IMR-90 (cell line): ENCODE results near the gene FKRP. TPM values are rescaled to one million over a fixed set of nuclear protein-coding genes. Genes with fewer than 3 reads are reported as not detected.

Source experiments
- ATAC-seq: fragments of 200-7000 bp; cut with Tn5 transposase; 2 replicates; pipeline ENCODE4 v1.9.1; 2020; ENCODE audit warnings: low read depth, mild to moderate bottlenecking, moderate library complexity
- BruUV-seq: library from RNA; stranded (reverse); fragments of 400-500 nt; replicated peaks from 2 replicates; lab custom pipeline; 2021; lab: Mats Ljungman, UMichigan
- CTCF ChIA-PET: fragments of 300-600 bp; formaldehyde crosslinking; extraction: SDS; loops from one replicate; lab custom pipeline; 2021; ENCODE audit warnings: antibody characterized with exemption; lab: Yijun Ruan, JAX
- POLR2A ChIA-PET: fragments of 300-600 bp; sonication (Branson Sonifier 250); formaldehyde crosslinking; loops from one replicate; lab custom pipeline; 2022; ENCODE audit warnings: antibody characterized with exemption; ENCODE audit not compliant: unreplicated experiment; lab: Charles Lee
- DNase-seq: peaks from one replicate; pipeline ENCODE4 v3.0.0; 2013
- H2AFZ ChIP-seq: replicated peaks from 2 replicates; pipeline ENCODE3; 2013; ENCODE audit warnings: low read length, mild to moderate bottlenecking; ENCODE audit not compliant: poor library complexity
- H2AK5ac ChIP-seq: 2 replicates; pipeline ENCODE4 v1.6.1; 2013; ENCODE audit warnings: low read depth, low read length, inconsistent platforms
- H2AK9ac ChIP-seq: replicated peaks from 2 replicates; pipeline ENCODE3; 2013; ENCODE audit warnings: mild to moderate bottlenecking, low read depth, low read length, moderate library complexity; ENCODE audit not compliant: poor library complexity
- H2BK120ac ChIP-seq: 2 replicates; pipeline ENCODE4 v1.6.1; 2013; ENCODE audit warnings: low read depth, low read length, inconsistent platforms
- H2BK15ac ChIP-seq: 3 replicates; pipeline ENCODE4 v1.6.1; 2013; ENCODE audit warnings: low read depth, low read length, inconsistent platforms
- H2BK20ac ChIP-seq: 2 replicates; pipeline ENCODE4 v1.6.1; 2013; ENCODE audit warnings: low read depth, mild to moderate bottlenecking, inconsistent platforms, low read length, moderate library complexity
- H2BK5ac ChIP-seq: 2 replicates; pipeline ENCODE4 v1.6.1; 2013; ENCODE audit warnings: mild to moderate bottlenecking, low read depth, low read length, inconsistent platforms; ENCODE audit not compliant: poor library complexity, severe bottlenecking
- H3K14ac ChIP-seq: replicated peaks from 2 replicates; pipeline ENCODE4 v1.6.1; 2013; ENCODE audit warnings: low read depth, low read length, inconsistent platforms
- H3K18ac ChIP-seq: 2 replicates; pipeline ENCODE4 v1.6.1; 2013; ENCODE audit warnings: low read depth, low read length, control low read depth
- H3K23ac ChIP-seq: 2 replicates; pipeline ENCODE4 v1.6.1; 2013; ENCODE audit warnings: low read depth, low read length, inconsistent platforms
- H3K27ac ChIP-seq: 2 replicates; pipeline ENCODE4 v1.5.1; 2013; ENCODE audit warnings: mild to moderate bottlenecking, control low read depth, low read length; ENCODE audit not compliant: insufficient read depth
- H3K27me3 ChIP-seq: 2 replicates; pipeline ENCODE4 v1.6.1; 2013; ENCODE audit warnings: low read length; ENCODE audit not compliant: control insufficient read depth, insufficient read depth
- H3K36me3 ChIP-seq: 2 replicates; pipeline ENCODE4 v1.6.1; 2013; ENCODE audit warnings: low read length, mixed read lengths; ENCODE audit not compliant: control insufficient read depth, insufficient read depth
- H3K4ac ChIP-seq: 2 replicates; pipeline ENCODE4 v1.6.1; 2013; ENCODE audit warnings: low read depth, low read length, inconsistent platforms
- H3K4me1 ChIP-seq: 2 replicates; pipeline ENCODE4 v1.6.1; 2013; ENCODE audit warnings: low read length, mixed read lengths; ENCODE audit not compliant: control insufficient read depth, insufficient read depth
- H3K4me2 ChIP-seq: 2 replicates; pipeline ENCODE4 v1.6.1; 2013; ENCODE audit warnings: low read depth, mild to moderate bottlenecking, control low read depth, low read length, moderate library complexity
- H3K4me3 ChIP-seq: 2 replicates; pipeline ENCODE4 v1.5.1; 2013; ENCODE audit warnings: low read depth, mild to moderate bottlenecking, control low read depth, low read length, moderate library complexity; ENCODE audit not compliant: insufficient read depth
- H3K56ac ChIP-seq: 2 replicates; pipeline ENCODE4 v1.6.1; 2013; ENCODE audit warnings: low read length, inconsistent platforms; ENCODE audit not compliant: insufficient read depth; ENCODE audit errors: extremely low read depth
- H3K79me1 ChIP-seq, 2 experiments: 2 replicates each; pipeline ENCODE4 v1.6.1; 2013; ENCODE audit warnings: low read length in 2 of 2, inconsistent platforms in 1 of 2, low read depth in 1 of 2
- H3K9ac ChIP-seq: 2 replicates; pipeline ENCODE4 v1.6.1; 2013; ENCODE audit warnings: low read depth, low read length, control low read depth
- H3K9me1 ChIP-seq: 2 replicates; pipeline ENCODE4 v1.6.1; 2013; ENCODE audit warnings: low read length, inconsistent platforms; ENCODE audit not compliant: insufficient read depth
- H3K9me3 ChIP-seq: 2 replicates; pipeline ENCODE4 v1.6.1; 2013; ENCODE audit warnings: low read length; ENCODE audit not compliant: control insufficient read depth, insufficient read depth
- H4K20me1 ChIP-seq: 2 replicates; pipeline ENCODE4 v1.6.1; 2013; ENCODE audit warnings: low read length, inconsistent platforms; ENCODE audit not compliant: insufficient read depth
- H4K5ac ChIP-seq: 2 replicates; pipeline ENCODE4 v1.6.1; 2013; ENCODE audit warnings: mild to moderate bottlenecking, low read depth, low read length, control low read depth
- H4K8ac ChIP-seq, 2 experiments: 2 replicates each; pipeline ENCODE4 v1.6.1; 2013; ENCODE audit warnings: low read depth in 2 of 2, low read length in 2 of 2, control low read depth in 1 of 2, inconsistent platforms in 1 of 2
- H4K91ac ChIP-seq: 2 replicates; pipeline ENCODE4 v1.6.1; 2013; ENCODE audit warnings: low read depth, low read length, inconsistent platforms; ENCODE audit not compliant: insufficient read depth
- BHLHE40 ChIP-seq: fragments of 150-350 bp; IDR thresholded peaks from 2 replicates; pipeline ENCODE4 v1.6.1; 2016; ENCODE audit warnings: mild to moderate bottlenecking, low read depth, low read length
- CEBPB ChIP-seq: IDR thresholded peaks from 2 replicates; pipeline ENCODE4 v1.6.1; 2012; ENCODE audit warnings: low read depth, low read length, improper control_type of control experiment
- CHD1 ChIP-seq: IDR thresholded peaks from 2 replicates; pipeline ENCODE4 v1.6.1; 2012; ENCODE audit warnings: low read depth, low read length, improper control_type of control experiment
- FOS ChIP-seq: fragments of 150-350 bp; IDR thresholded peaks from 2 replicates; pipeline ENCODE4 v1.6.1; 2016; ENCODE audit warnings: low read depth, low read length
- MAFK ChIP-seq: IDR thresholded peaks from 2 replicates; pipeline ENCODE4 v1.6.1; 2012; ENCODE audit warnings: low read depth, low read length, improper control_type of control experiment
- MXI1 ChIP-seq: IDR thresholded peaks from 2 replicates; pipeline ENCODE4 v1.6.1; 2012; ENCODE audit warnings: low read depth, mild to moderate bottlenecking, low read length, moderate library complexity, borderline replicate concordance
- NFE2L2 ChIP-seq: fragments of 150-350 bp; IDR thresholded peaks from 2 replicates; pipeline ENCODE4 v1.6.1; 2016; ENCODE audit warnings: low read depth, mild to moderate bottlenecking, low read length
- RCOR1 ChIP-seq: IDR thresholded peaks from 2 replicates; pipeline ENCODE4 v1.6.1; 2012; ENCODE audit warnings: mild to moderate bottlenecking, low read length, improper control_type of control experiment; ENCODE audit not compliant: insufficient replicate concordance
- SMC3 ChIP-seq: fragments of 150-350 bp; IDR thresholded peaks from 2 replicates; pipeline ENCODE4 v1.6.1; 2016; ENCODE audit warnings: low read depth, mild to moderate bottlenecking, antibody characterized with exemption, low read length, moderate library complexity
- WGBS, 2 experiments: methylation state at CpG; one replicate each; pipeline versions ENCODE4 v1.1.5 to v1.1.7; 2013; ENCODE audit warnings: missing lambda C conversion rate in 2 of 2; ENCODE audit not compliant: insufficient read length in 1 of 2; ENCODE audit errors: extremely low coverage in 2 of 2; 5-methylcytosine and 5-hydroxymethylcytosine counted together
- dilution Hi-C: fragments of 300-500 bp; cut with HindIII; formaldehyde crosslinking; loops from one replicate; pipeline ENCODE4 v1.14.3; 2018; ENCODE audit warnings: low sequenced_read_pairs; ENCODE audit not compliant: unreplicated experiment
- in situ Hi-C: fragments of 300-500 bp; cut with MboI; formaldehyde crosslinking; loops from 3 replicates; pipeline ENCODE4 v1.14.3; 2019; ENCODE audit warnings: low sequenced_read_pairs, inconsistent platforms, mixed read lengths
- intact Hi-C: fragments of 100-400 bp; cut with micrococcal nuclease; formaldehyde crosslinking; loops from 2 replicates; pipeline ENCODE4 v1.10.0; 2022
- polyA plus RNA-seq, 3 experiments: library from polyadenylated mRNA; depleted of rRNA; stranded (reverse); fragments of >200 nt; gene quantifications; 2 replicates each; pipeline ENCODE4 v1.2.3, GENCODE V29; 2012; ENCODE audit warnings: low replicate concordance in 1 of 3
- total RNA-seq: library from RNA; depleted of rRNA; stranded (reverse); fragments of >200 nt; gene quantifications from 2 replicates; pipeline ENCODE4 v1.2.3, GENCODE V29; 2012
- TF ChIP-seq, protein P1 (sequence below): conservative IDR thresholded peaks from 2 replicates; pipeline ENCODE4 v1.5.1; 2012; ENCODE audit warnings: mild to moderate bottlenecking, low read depth, low read length, improper control_type of control experiment
- TF ChIP-seq, protein P2 (sequence below): fragments of 150-350 bp; IDR thresholded peaks from 2 replicates; pipeline ENCODE4 v1.6.1; 2016; ENCODE audit warnings: low read depth, mild to moderate bottlenecking, low read length, moderate library complexity, borderline replicate concordance

Gene FKRP
- total and polyA plus RNA-seq, 2 of the 4 experiments (the other 2 are of a cell fraction), result 6.1 to 25.3 TPM

DNA sequence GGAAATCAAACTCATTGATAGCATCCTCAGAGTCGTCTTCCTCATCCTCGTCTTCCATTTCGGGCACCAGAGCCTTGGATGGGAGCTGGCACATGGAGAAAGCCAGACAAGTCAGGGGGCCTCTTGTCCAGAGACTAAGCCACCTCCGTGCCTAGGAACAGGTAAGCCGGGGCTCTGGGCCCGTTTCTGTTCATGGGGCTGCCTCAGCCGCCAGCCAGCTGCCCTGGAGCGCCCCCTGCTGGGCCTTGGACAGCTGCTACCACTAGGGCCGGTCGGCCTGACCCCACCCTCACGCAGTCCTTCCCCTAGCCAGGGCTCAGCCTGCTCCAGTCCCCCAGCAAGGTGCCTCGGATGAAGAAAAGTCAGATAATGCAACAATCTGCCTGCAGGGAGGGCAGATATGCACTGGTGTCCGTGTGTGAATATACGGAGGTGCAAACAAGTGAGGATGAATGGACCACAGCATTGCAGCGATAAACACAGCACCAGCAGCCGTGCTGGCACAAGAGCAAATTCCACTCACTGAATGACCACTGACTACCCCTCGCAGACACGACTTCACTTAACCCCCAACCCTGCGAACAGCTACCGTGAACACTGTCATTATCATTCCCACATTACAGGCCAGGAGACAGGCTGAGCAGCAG lies 17.0 kb upstream of the FKRP start (continued):
- no peak for TF ChIP-seq MAFK

DNA sequence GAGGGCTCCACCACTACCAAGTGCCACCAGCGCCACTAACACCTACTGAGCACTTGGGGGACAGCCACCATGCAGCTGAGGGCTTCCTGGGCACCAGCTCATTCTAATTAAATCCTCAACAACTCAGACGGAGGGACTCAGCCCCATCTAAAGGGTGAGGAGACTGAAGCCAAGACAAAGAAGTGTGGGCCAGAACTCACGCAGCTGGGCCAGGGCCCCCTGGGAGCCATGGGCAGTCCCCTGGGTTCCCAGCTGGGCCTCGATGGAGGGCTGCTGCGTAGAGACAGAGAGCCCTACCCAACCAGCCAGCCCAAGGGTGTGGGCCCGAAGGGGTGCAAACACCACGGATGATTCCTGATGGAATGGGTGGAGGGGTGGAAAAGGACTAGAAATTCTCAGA lies 16.2 kb upstream of the FKRP start:
- intact Hi-C loops, result no loop called here
- H3K14ac ChIP-seq, result no peak overlapping the region
- CTCF ChIA-PET, result interaction anchor here (1.8 kb wide), 1 partner anchor 12 kb away, joined by 8 read pairs; no protein-coding TSS in a partner anchor
- WGBS, 2 experiments, result 100% methylated on average over 1 of the region's 7 CpGs; no CpG with 5 or more reads in 1 of the 2 experiments
- peaks cover 17% of the 10 kb centered on the region; the same call in 1 of the 2 replicates for H3K9me1 ChIP-seq
- no peaks in the 10 kb centered on the region for H3K9me3 ChIP-seq
- peaks cover 37 to 85% of the 10 kb centered on the region in 2 experiments for H3K79me1 ChIP-seq
- H2AK9ac ChIP-seq, result peak overlapping the region; percentile 69
- H2BK5ac ChIP-seq, result no peak overlapping the region
- H3K56ac ChIP-seq, result no peak overlapping the region
- H2BK120ac ChIP-seq, result no peak overlapping the region
- no peak overlapping the region for H4K8ac ChIP-seq
- no peak overlapping the region for H3K4me3 ChIP-seq
- TF ChIP-seq FOS (no peak), CEBPB (no peak), SMC3 (no peak), CHD1 (no peak), BHLHE40 (no peak), MAFK (no peak), NFE2L2 (no peak), RCOR1 (no peak), MXI1 (no peak)
- TF ChIP-seq, protein P1, sequence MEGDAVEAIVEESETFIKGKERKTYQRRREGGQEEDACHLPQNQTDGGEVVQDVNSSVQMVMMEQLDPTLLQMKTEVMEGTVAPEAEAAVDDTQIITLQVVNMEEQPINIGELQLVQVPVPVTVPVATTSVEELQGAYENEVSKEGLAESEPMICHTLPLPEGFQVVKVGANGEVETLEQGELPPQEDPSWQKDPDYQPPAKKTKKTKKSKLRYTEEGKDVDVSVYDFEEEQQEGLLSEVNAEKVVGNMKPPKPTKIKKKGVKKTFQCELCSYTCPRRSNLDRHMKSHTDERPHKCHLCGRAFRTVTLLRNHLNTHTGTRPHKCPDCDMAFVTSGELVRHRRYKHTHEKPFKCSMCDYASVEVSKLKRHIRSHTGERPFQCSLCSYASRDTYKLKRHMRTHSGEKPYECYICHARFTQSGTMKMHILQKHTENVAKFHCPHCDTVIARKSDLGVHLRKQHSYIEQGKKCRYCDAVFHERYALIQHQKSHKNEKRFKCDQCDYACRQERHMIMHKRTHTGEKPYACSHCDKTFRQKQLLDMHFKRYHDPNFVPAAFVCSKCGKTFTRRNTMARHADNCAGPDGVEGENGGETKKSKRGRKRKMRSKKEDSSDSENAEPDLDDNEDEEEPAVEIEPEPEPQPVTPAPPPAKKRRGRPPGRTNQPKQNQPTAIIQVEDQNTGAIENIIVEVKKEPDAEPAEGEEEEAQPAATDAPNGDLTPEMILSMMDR, result no peak
- TF ChIP-seq, protein P2, sequence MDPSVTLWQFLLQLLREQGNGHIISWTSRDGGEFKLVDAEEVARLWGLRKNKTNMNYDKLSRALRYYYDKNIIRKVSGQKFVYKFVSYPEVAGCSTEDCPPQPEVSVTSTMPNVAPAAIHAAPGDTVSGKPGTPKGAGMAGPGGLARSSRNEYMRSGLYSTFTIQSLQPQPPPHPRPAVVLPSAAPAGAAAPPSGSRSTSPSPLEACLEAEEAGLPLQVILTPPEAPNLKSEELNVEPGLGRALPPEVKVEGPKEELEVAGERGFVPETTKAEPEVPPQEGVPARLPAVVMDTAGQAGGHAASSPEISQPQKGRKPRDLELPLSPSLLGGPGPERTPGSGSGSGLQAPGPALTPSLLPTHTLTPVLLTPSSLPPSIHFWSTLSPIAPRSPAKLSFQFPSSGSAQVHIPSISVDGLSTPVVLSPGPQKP, result no peak
- peaks cover 78% of the 10 kb centered on the region for H3K36me3 ChIP-seq
- no peak overlapping the region for H3K4ac ChIP-seq
- no peak overlapping the region for H3K18ac ChIP-seq
- H3K23ac ChIP-seq, result no peak overlapping the region
- H2AFZ ChIP-seq, result no peak overlapping the region
- no peak overlapping the region for H2BK20ac ChIP-seq
- in situ Hi-C loops, result no loop called here
- BruUV-seq, result no TSS peak
- H3K4me2 ChIP-seq, result no peak overlapping the region
- no peaks in the 10 kb centered on the region for H3K27me3 ChIP-seq
- POLR2A ChIA-PET, result no interaction called here
- no peak overlapping the region for H2AK5ac ChIP-seq
- DNase-seq (no peak), ATAC-seq (no peak)
- H4K20me1 ChIP-seq, result peaks cover 75% of the 10 kb centered on the region
- H2BK15ac ChIP-seq, result no peak overlapping the region
- H3K9ac ChIP-seq, result no peak overlapping the region
- H3K4me1 ChIP-seq, result peaks cover 16% of the 10 kb centered on the region
- dilution Hi-C loops, result no loop called here
- no peak overlapping the region for H4K5ac ChIP-seq
- H4K91ac ChIP-seq, result no peak overlapping the region
- no peak overlapping the region for H3K27ac ChIP-seq
